Esophagus (tissue), 2 donors: ENCODE measurements around the gene HTR3A. TPM values are rescaled to one million over a fixed set of nuclear protein-coding genes. Genes with fewer than 3 reads are reported as not detected.

ENCODE experiments used
- H3K27ac ChIP-seq, 2 donors: one replicate each; pipeline ENCODE4 v1.5.1; 2013; ENCODE audit warnings: low read depth in 2 of 2, mild to moderate bottlenecking in 2 of 2, inconsistent platforms in 1 of 2, low read length in 1 of 2, moderate library complexity in 1 of 2
- H3K27me3 ChIP-seq, 2 donors: one replicate each; pipeline ENCODE4 v1.6.1; 2013; ENCODE audit warnings: low read length in 2 of 2, control low read depth in 1 of 2, mild to moderate bottlenecking in 1 of 2; ENCODE audit not compliant: insufficient read depth in 2 of 2, control insufficient read depth in 1 of 2
- H3K36me3 ChIP-seq, 2 donors: one replicate each; pipeline ENCODE4 v1.6.1; 2013; ENCODE audit warnings: low read length in 1 of 2; ENCODE audit not compliant: control insufficient read depth in 2 of 2, insufficient read depth in 2 of 2
- H3K4me1 ChIP-seq, 2 donors: one replicate each; pipeline ENCODE4 v1.6.1; 2013; ENCODE audit warnings: low read length in 1 of 2; ENCODE audit not compliant: control insufficient read depth in 2 of 2, insufficient read depth in 2 of 2
- H3K4me3 ChIP-seq, 2 donors: one replicate each; pipeline ENCODE4 v1.5.1; 2013; ENCODE audit warnings: low read length in 2 of 2, mild to moderate bottlenecking in 2 of 2, low read depth in 1 of 2, moderate library complexity in 1 of 2
- H3K9me3 ChIP-seq, 2 donors: one replicate each; pipeline ENCODE4 v1.6.1; 2013; ENCODE audit warnings: mild to moderate bottlenecking in 2 of 2, low read depth in 1 of 2, low read length in 1 of 2, moderate library complexity in 1 of 2; ENCODE audit not compliant: control insufficient read depth in 2 of 2, insufficient read depth in 1 of 2
- WGBS, 2 donors: extraction: QIAGEN DNeasy Blood & Tissue Kit; methylation state at CpG; one replicate each; pipeline ENCODE4 v1.1.7; 2013; 5-methylcytosine and 5-hydroxymethylcytosine counted together
- polyA plus RNA-seq, 2 donors: library from polyadenylated mRNA; stranded (reverse); fragments of 200-250 nt; gene quantifications; one replicate each; pipeline ENCODE4 v1.2.3, GENCODE V29; 2013
- donor health status: healthy with polysubstance abuse.
- donor health status: Bipolar disorder and iron deficiency.

Gene HTR3A
- polyA plus RNA-seq, 2 donors = 0.13 TPM; not detected in 1

GRCh38 chr11:114026355-114026754 lies 51.4 kb downstream of the HTR3A start:
- 37 to 46% methylated on average over 1 of the region's 1 CpG for WGBS, 2 donors
- H3K36me3 ChIP-seq = no peaks in the 10 kb centered on the region
- H3K4me1 ChIP-seq = no peaks in the 10 kb centered on the region

DNA sequence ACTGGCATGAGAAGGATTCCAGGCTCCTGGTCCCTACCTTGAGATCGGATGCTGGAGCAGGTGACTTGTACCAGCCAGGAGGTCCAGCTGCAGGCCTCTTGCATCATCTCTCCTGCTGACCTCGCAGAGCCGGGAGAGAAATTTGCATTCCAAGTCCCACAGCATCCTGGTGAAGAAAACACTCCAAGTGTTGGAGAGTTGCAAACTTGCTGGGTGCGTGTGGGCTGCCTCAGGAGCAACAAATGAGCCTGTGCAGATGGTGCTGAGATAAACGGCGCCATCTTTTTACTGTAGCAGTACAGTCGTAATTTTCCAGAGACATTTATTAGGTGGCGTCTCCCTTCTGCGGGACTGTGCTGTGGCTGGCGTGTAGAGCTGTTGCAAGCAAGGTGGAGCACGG lies 52.5 kb downstream of the HTR3A start:
- Histone ChIP-seq H3K36me3 (no peaks in the 10 kb centered on the region), H3K9me3 (no peaks in the 10 kb centered on the region), H3K27me3 (no peaks in the 10 kb centered on the region), H3K4me3 (no peak overlapping the region), H3K27ac (no peak overlapping the region), H3K4me1 (no peaks in the 10 kb centered on the region)
- 85 to 86% methylated on average over 11 of the region's 11 CpGs for WGBS, 2 donors

More at GRCh38 chr11:114026355-114026754, 51.4 kb downstream of the HTR3A start:
- Histone ChIP-seq H3K4me3 (no peak overlapping the region), H3K27me3 (no peaks in the 10 kb centered on the region), H3K27ac (no peak overlapping the region), H3K9me3 (no peaks in the 10 kb centered on the region)

GRCh38 chr11:114027926-114028325 lies 53.0 kb downstream of the HTR3A start:
- Histone ChIP-seq H3K27me3 (no peaks in the 10 kb centered on the region), H3K27ac (no peak overlapping the region), H3K4me3 (no peak overlapping the region), H3K36me3 (no peaks in the 10 kb centered on the region), H3K9me3 (no peaks in the 10 kb centered on the region), H3K4me1 (no peaks in the 10 kb centered on the region)
- 53 to 64% methylated on average over 4 of the region's 4 CpGs for WGBS, 2 donors

DNA sequence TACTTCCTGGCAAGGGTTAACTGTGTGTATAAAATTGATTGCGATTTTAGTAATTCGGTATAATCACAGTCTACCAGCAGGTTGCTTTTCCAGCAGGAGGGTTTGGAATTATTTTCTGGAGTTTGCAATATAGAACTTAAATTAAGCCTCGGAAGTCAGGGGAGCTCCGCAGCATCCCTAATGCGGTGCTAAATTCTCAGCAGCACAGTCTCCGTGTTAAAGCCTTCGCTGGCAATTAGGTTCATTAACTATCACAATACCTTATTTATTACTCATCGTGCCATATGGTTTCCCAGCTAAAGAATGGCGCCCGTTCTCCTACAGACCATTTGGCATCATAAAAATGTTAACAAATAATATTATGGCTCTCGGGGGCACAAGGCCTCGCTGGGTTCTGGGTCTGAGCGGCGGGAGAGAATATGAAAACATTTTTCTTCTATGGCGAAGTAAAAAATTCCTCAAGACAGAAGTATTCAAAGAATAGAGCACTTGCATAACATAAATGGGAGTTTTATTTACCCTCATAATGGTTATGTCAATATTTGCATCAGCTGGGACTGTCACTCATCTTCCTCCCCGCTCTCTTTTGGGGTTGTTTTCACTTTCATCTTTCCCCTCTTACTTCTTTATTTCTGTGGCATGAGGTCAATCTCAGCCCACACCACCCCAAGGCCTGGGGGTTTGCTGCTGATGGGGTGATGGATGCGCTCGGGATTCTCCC lies 56.5 kb downstream of the HTR3A start:
- peaks cover 0 to 2% of the 10 kb centered on the region in 2 donors for H3K4me1 ChIP-seq
- no peaks in the 10 kb centered on the region for H3K9me3 ChIP-seq
- 79 to 80% methylated on average over 18 of the region's 18 CpGs for WGBS, 2 donors
- no peaks in the 10 kb centered on the region for H3K36me3 ChIP-seq
- H3K27me3 ChIP-seq = no peaks in the 10 kb centered on the region
- H3K27ac ChIP-seq = no peak overlapping the region
- no peak overlapping the region for H3K4me3 ChIP-seq

DNA sequence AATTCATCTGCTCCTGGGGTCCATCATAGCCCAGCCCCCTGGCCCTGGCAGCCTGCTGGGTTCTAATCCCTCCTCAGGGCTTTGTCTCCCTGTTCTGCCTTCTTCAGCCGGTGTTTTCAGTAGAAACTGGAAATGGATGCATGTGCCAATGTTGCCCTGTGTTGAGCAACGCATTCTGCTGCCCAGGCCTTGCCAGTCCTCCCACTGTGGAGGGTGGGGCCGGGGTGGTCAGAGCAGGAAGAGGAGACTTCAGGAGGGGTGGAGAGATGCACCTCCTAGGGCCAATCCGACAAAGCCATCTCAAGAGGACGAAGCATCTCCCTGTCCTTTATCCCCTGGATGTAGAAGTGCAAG lies 57.0 kb downstream of the HTR3A start:
- WGBS, 2 donors = 71 to 80% methylated on average over 5 of the region's 5 CpGs
- no peak overlapping the region for H3K27ac ChIP-seq

DNA sequence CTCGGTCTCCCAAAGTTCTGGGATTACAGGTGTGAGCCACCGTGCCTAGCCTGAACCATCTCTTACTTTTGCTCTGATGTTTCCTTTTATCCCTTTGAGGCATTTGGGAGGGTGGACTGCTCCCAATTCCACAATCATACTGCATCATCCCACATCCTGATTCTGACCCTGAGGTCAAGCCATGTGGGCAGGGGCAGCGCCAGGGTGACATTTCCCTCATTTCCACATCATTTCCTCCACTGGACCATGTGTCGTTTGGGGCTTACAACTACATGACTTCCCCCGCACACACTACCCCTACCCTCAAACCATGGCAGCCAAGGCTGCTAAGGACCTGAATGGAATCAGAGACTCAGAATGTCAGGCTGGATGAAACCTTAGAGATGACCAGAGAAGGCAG lies 58.2 kb downstream of the HTR3A start:
- Histone ChIP-seq H3K27me3 (no peaks in the 10 kb centered on the region), H3K9me3 (no peaks in the 10 kb centered on the region), H3K36me3 (no peaks in the 10 kb centered on the region), H3K4me1 (peaks cover 0 to 2% of the 10 kb centered on the region in 2 donors), H3K27ac (no peak overlapping the region), H3K4me3 (no peak overlapping the region)
- 88 to 91% methylated on average over 5 of the region's 5 CpGs for WGBS, 2 donors

More for the DNA sequence above, 57.0 kb downstream of the HTR3A start:
- Histone ChIP-seq H3K4me3 (no peak overlapping the region), H3K27me3 (no peaks in the 10 kb centered on the region), H3K9me3 (no peaks in the 10 kb centered on the region), H3K4me1 (peaks cover 0 to 2% of the 10 kb centered on the region in 2 donors), H3K36me3 (no peaks in the 10 kb centered on the region)

GRCh38 chr11:114033572-114033971 lies 58.7 kb downstream of the HTR3A start:
- no peaks in the 10 kb centered on the region for H3K27me3 ChIP-seq
- no peaks in the 10 kb centered on the region for H3K9me3 ChIP-seq
- H3K4me3 ChIP-seq = no peak overlapping the region
- H3K27ac ChIP-seq = no peak overlapping the region
- H3K36me3 ChIP-seq = no peaks in the 10 kb centered on the region
- 80 to 81% methylated on average over 2 of the region's 2 CpGs for WGBS, 2 donors
- H3K4me1 ChIP-seq = peaks cover 0 to 2% of the 10 kb centered on the region in 2 donors

- no peaks in the 10 kb centered on the region for H3K9me3 ChIP-seq
- peaks cover 0 to 2% of the 10 kb centered on the region in 2 donors for H3K4me1 ChIP-seq
- H3K4me3 ChIP-seq = no peak overlapping the region
- 85 to 88% methylated on average over 11 of the region's 11 CpGs for WGBS, 2 donors
- H3K27ac ChIP-seq = no peak overlapping the region
- H3K27me3 ChIP-seq = no peaks in the 10 kb centered on the region
- H3K36me3 ChIP-seq = no peaks in the 10 kb centered on the region
Measured at GRCh38 chr11:114034956-114035355, 60.0 kb downstream of the HTR3A start.

GRCh38 chr11:114036147-114036811 lies 61.4 kb downstream of the HTR3A start:
- peak overlapping the region; percentile 28 to 33 for H3K4me3 ChIP-seq
- H3K27me3 ChIP-seq = no peaks in the 10 kb centered on the region
- H3K4me1 ChIP-seq = peaks cover 0 to 2% of the 10 kb centered on the region in 2 donors
- WGBS, 2 donors = 5% methylated on average over 34 to 37 of the region's 37 CpGs
- H3K9me3 ChIP-seq = no peaks in the 10 kb centered on the region
- peak overlapping the region; percentile 2 to 58 for H3K27ac ChIP-seq
- no peaks in the 10 kb centered on the region for H3K36me3 ChIP-seq

DNA sequence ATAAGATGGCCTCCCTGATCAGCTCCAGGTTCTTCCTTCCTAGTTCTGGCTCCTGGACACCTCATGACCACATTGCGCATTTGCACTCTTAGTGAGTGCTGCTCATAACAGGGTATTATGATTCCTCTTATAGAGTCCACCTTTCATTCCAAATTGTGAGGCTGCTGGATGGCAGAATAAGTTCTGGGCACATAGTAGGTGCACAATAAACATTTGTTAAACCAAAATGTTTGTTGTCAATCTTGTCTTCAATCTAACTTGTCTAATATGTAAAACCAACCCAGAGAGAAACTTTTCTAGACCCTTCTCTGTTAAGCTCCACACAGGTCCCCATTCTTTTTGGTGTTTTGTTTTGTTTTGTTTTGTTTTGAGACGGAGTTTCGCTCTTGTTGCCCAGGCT lies 62.0 kb downstream of the HTR3A start:
- WGBS, 2 donors = 93 to 97% methylated on average over 3 of the region's 3 CpGs
- H3K4me1 ChIP-seq = peaks cover 0 to 2% of the 10 kb centered on the region in 2 donors
- no peaks in the 10 kb centered on the region for H3K9me3 ChIP-seq
- peak overlapping the region in 1 of 2 donors; percentile 2 for H3K27ac ChIP-seq
- H3K36me3 ChIP-seq = no peaks in the 10 kb centered on the region
- H3K27me3 ChIP-seq = no peaks in the 10 kb centered on the region
- no peak overlapping the region for H3K4me3 ChIP-seq
